GM19455 (cell line): ENCODE data around the gene ARL4D.
A peak's percentile ranks its signal among the peaks of the same experiment; 100 is the strongest.
"Not testable (repeated sequence)": the region's sequence is repeated elsewhere in the genome, so short reads cannot be mapped to it uniquely, and the experiment has no call there.

Experiments
- ATAC-seq: cut with Tn5 transposase; IDR thresholded peaks from one replicate; pipeline ENCODE4 v1.9.1; 2021; ENCODE audit not compliant: unreplicated experiment

Gene ARL4D

GRCh38 chr17:43368740-43369506 is 29.9 kb upstream of the ARL4D start:
- no peak for ATAC-seq

GRCh38 chr17:43369986-43370385 is 28.8 kb upstream of the ARL4D start:
- ATAC-seq, result no peak

- ATAC-seq, result no peak
These were observed 27.5 kb upstream of the ARL4D start for GRCh38 chr17:43371227-43371821.

- no peak for ATAC-seq
These were observed 26.4 kb upstream of the ARL4D start for GRCh38 chr17:43372273-43372911.

GRCh38 chr17:43373356-43373755 is 25.4 kb upstream of the ARL4D start:
- no peak for ATAC-seq

GRCh38 chr17:43375915-43376314 is 22.9 kb upstream of the ARL4D start:
- not testable (repeated sequence) for ATAC-seq

- ATAC-seq, result no peak
These were observed 21.6 kb upstream of the ARL4D start for GRCh38 chr17:43377056-43377810.

GRCh38 chr17:43378766-43379165 is 20.0 kb upstream of the ARL4D start:
- ATAC-seq, result no peak

- no peak for ATAC-seq
These were observed 18.5 kb upstream of the ARL4D start for GRCh38 chr17:43380307-43380706.

- no peak for ATAC-seq
These were observed 17.6 kb upstream of the ARL4D start for GRCh38 chr17:43381204-43381603.

- no peak for ATAC-seq
These were observed 17.2 kb upstream of the ARL4D start for GRCh38 chr17:43381621-43382020.

GRCh38 chr17:43382776-43383175 is 16.0 kb upstream of the ARL4D start:
- ATAC-seq, result no peak

GRCh38 chr17:43383372-43383771 is 15.4 kb upstream of the ARL4D start:
- no peak for ATAC-seq

- ATAC-seq, result no peak
These were observed 14.8 kb upstream of the ARL4D start for GRCh38 chr17:43383826-43384475.

- no peak for ATAC-seq
These were observed 14.3 kb upstream of the ARL4D start for GRCh38 chr17:43384476-43384862.

- no peak for ATAC-seq
These were observed 13.6 kb upstream of the ARL4D start for GRCh38 chr17:43385046-43385831.

GRCh38 chr17:43388359-43389045 is 10.3 kb upstream of the ARL4D start:
- peak; percentile 57 for ATAC-seq

- ATAC-seq, result peak; percentile 51
These were observed 9.5 kb upstream of the ARL4D start for GRCh38 chr17:43389046-43389947.

- no peak for ATAC-seq
These were observed 6.4 kb upstream of the ARL4D start for GRCh38 chr17:43392397-43392796.
